Endothelial cell (in vitro differentiated cells): ENCODE measurements around the gene TLL2. TPM values are rescaled to one million over a fixed set of nuclear protein-coding genes. Genes with fewer than 3 reads are reported as not detected.

Experiments used
- DNase-seq: peaks from one replicate; pipeline ENCODE4 v3.0.0; 2021; ENCODE audit warnings: low spot score
- H3K27ac Mint-ChIP-seq: one replicate; pipeline ENCODE4 v1.8.0; 2021; ENCODE audit warnings: mixed read lengths, inconsistent platforms; ENCODE audit not compliant: unreplicated experiment
- H3K27me3 Mint-ChIP-seq: one replicate; pipeline ENCODE4 v1.8.0; 2021; ENCODE audit warnings: mild to moderate bottlenecking, moderate library complexity, mixed read lengths, inconsistent platforms; ENCODE audit not compliant: unreplicated experiment
- H3K36me3 Mint-ChIP-seq: one replicate; pipeline ENCODE4 v1.8.0; 2021; ENCODE audit warnings: mild to moderate bottlenecking, low read depth, mixed read lengths, inconsistent platforms; ENCODE audit not compliant: unreplicated experiment
- H3K4me1 Mint-ChIP-seq: one replicate; pipeline ENCODE4 v1.8.0; 2021; ENCODE audit warnings: mild to moderate bottlenecking, mixed read lengths, inconsistent platforms; ENCODE audit not compliant: unreplicated experiment
- H3K4me3 Mint-ChIP-seq: one replicate; pipeline ENCODE4 v1.8.0; 2021; ENCODE audit warnings: mild to moderate bottlenecking, mixed read lengths, inconsistent platforms; ENCODE audit not compliant: unreplicated experiment
- H3K9me3 Mint-ChIP-seq: one replicate; pipeline ENCODE4 v1.8.0; 2021; ENCODE audit warnings: mixed read lengths, inconsistent platforms; ENCODE audit not compliant: unreplicated experiment
- CTCF ChIP-seq: fragments of 200-600 bp; sonication (generic); IDR thresholded peaks from one replicate; pipeline ENCODE4 v1.5.0; 2021; ENCODE audit warnings: antibody characterized with exemption; ENCODE audit not compliant: unreplicated experiment
- total RNA-seq: library from RNA; stranded (reverse); fragmentation: NEBNext Ultra II Directional; extraction: Animal tissue kit (Norgen Biotek cat#: 25700); gene quantifications from one replicate; pipeline ENCODE4 v1.2.1, GENCODE V29; 2021; ENCODE audit not compliant: unreplicated experiment

Gene TLL2
- total RNA-seq, 1 donor from 2014 or later = 0.41 TPM

GRCh38 chr10:96387601-96388000 is 126.1 kb downstream of the TLL2 start:
- Mint-ChIP-seq H3K36me3 (no peaks in the 10 kb centered on the region), H3K9me3 (no peaks in the 10 kb centered on the region), H3K4me1 (no peaks in the 10 kb centered on the region), H3K27ac (no peak overlapping the region), H3K4me3 (no peak overlapping the region), H3K27me3 (peaks cover 2% of the 10 kb centered on the region)
- no peak for TF ChIP-seq CTCF
- no peak for DNase-seq

GRCh38 chr10:96387161-96387560 is 126.6 kb downstream of the TLL2 start:
- Mint-ChIP-seq H3K27ac (no peak overlapping the region), H3K4me3 (no peak overlapping the region), H3K4me1 (no peaks in the 10 kb centered on the region), H3K9me3 (no peaks in the 10 kb centered on the region), H3K27me3 (peaks cover 2% of the 10 kb centered on the region), H3K36me3 (no peaks in the 10 kb centered on the region)
- no peak for DNase-seq
- no peak for TF ChIP-seq CTCF

- DNase-seq = no peak
- no peak overlapping the region for H3K27ac Mint-ChIP-seq
- H3K27me3 Mint-ChIP-seq = peaks cover 4% of the 10 kb centered on the region
- H3K36me3 Mint-ChIP-seq = peaks cover 5% of the 10 kb centered on the region
- H3K4me1 Mint-ChIP-seq = no peaks in the 10 kb centered on the region
- H3K9me3 Mint-ChIP-seq = no peaks in the 10 kb centered on the region
- TF ChIP-seq CTCF = no peak
- H3K4me3 Mint-ChIP-seq = no peak overlapping the region
Observed at GRCh38 chr10:96384506-96384905, 129.2 kb downstream of the TLL2 start.

- H3K27ac Mint-ChIP-seq = no peak overlapping the region
- H3K4me3 Mint-ChIP-seq = no peak overlapping the region
- H3K36me3 Mint-ChIP-seq = peaks cover 5% of the 10 kb centered on the region
- H3K9me3 Mint-ChIP-seq = no peaks in the 10 kb centered on the region
- H3K4me1 Mint-ChIP-seq = peaks cover under 1% of the 10 kb centered on the region
- no peak for TF ChIP-seq CTCF
- H3K27me3 Mint-ChIP-seq = peaks cover 4% of the 10 kb centered on the region
- no peak for DNase-seq
Observed at GRCh38 chr10:96380821-96381220, 132.9 kb downstream of the TLL2 start.

- H3K36me3 Mint-ChIP-seq = peaks cover 5% of the 10 kb centered on the region
- DNase-seq = no peak
- H3K27ac Mint-ChIP-seq = no peak overlapping the region
- peaks cover 4% of the 10 kb centered on the region for H3K27me3 Mint-ChIP-seq
- no peak overlapping the region for H3K4me3 Mint-ChIP-seq
- H3K4me1 Mint-ChIP-seq = peaks cover 3% of the 10 kb centered on the region
- H3K9me3 Mint-ChIP-seq = no peaks in the 10 kb centered on the region
- no peak for TF ChIP-seq CTCF
Observed at GRCh38 chr10:96379758-96380157, 134.0 kb downstream of the TLL2 start.
